B cell (primary cell): ENCODE results near the gene PPP1R14C. TPM values are rescaled to one million over a fixed set of nuclear protein-coding genes. Genes with fewer than 3 reads are reported as not detected.

Source experiments
- ATAC-seq: fragments of 200-7000 bp; cut with Tn5 transposase; one replicate; pipeline ENCODE4 v1.10.0; 2021; ENCODE audit warnings: low read depth, mild to moderate bottlenecking, moderate number of reproducible peaks, moderate library complexity
- CTCF ChIA-PET: fragments of 350-600 bp; sonication (Branson Sonifier 250); formaldehyde crosslinking; loops from one replicate; lab custom pipeline; 2021; ENCODE audit warnings: antibody characterized with exemption, inconsistent platforms; lab: Charles Lee
- POLR2A ChIA-PET: fragments of 350-600 bp; sonication (Branson Sonifier 250); formaldehyde crosslinking; loops from one replicate; lab custom pipeline; 2021; ENCODE audit warnings: antibody characterized with exemption; lab: Charles Lee
- DNase-seq: peaks from one replicate; pipeline ENCODE4 v3.0.0; 2013
- H2AFZ ChIP-seq: 2 replicates; pipeline ENCODE4 v1.6.1; 2012; ENCODE audit warnings: mild to moderate bottlenecking, low read depth, low read length; ENCODE audit not compliant: insufficient read depth, poor library complexity, severe bottlenecking
- H3K27ac ChIP-seq, 2 donors: 1 replicate in 1 of 2; 2 replicates in 1 of 2; pipeline ENCODE4 v1.5.1; 2012 to 2013; ENCODE audit warnings: low read length in 2 of 2, mild to moderate bottlenecking in 2 of 2, moderate library complexity in 1 of 2
- H3K27me3 ChIP-seq, 4 experiments: fragments of 200-600 bp in 1 of 4; sonication (generic) in 1 of 4; replicated peaks in 1 of 4; 1 replicate in 2 of 4; 2 replicates in 2 of 4; pipeline versions ENCODE4 v1.6.1 to v1.7.0; 2013 to 2016; ENCODE audit warnings: low read length in 3 of 4, mild to moderate bottlenecking in 2 of 4, mixed read lengths in 1 of 4, moderate library complexity in 1 of 4; ENCODE audit not compliant: insufficient read depth in 4 of 4, control insufficient read depth in 3 of 4; ENCODE audit errors: control extremely low read depth in 1 of 4
- H3K36me3 ChIP-seq, 2 experiments: replicated peaks in 1 of 2; 1 replicate in 1 of 2; 2 replicates in 1 of 2; pipeline versions ENCODE4 v1.6.1 to v1.7.1; 2013; ENCODE audit warnings: low read length in 1 of 2; ENCODE audit not compliant: insufficient read depth in 2 of 2, control insufficient read depth in 1 of 2; ENCODE audit errors: control extremely low read depth in 1 of 2, extremely low read depth in 1 of 2
- H3K4me1 ChIP-seq, 2 donors: fragments of 200-600 bp in 1 of 2; sonication (generic) in 1 of 2; 1 replicate in 1 of 2; 2 replicates in 1 of 2; pipeline versions ENCODE4 v1.5.1 to v1.6.1; 2013 to 2017; ENCODE audit warnings: low read length in 2 of 2; ENCODE audit not compliant: control insufficient read depth in 2 of 2, insufficient read depth in 2 of 2
- H3K4me2 ChIP-seq: replicated peaks from 2 replicates; pipeline ENCODE3; 2012; ENCODE audit warnings: mild to moderate bottlenecking, low read depth, low read length; ENCODE audit not compliant: poor library complexity, severe bottlenecking
- H3K4me3 ChIP-seq, 5 experiments: fragments of 200-600 bp in 1 of 5; sonication (generic) in 1 of 5; 1 replicate in 3 of 5; 2 replicates in 2 of 5; pipeline versions ENCODE4 v1.5.1 to v1.7.0; 2011 to 2016; ENCODE audit warnings: low read length in 4 of 5, mild to moderate bottlenecking in 4 of 5, low read depth in 2 of 5, control low read depth in 1 of 5, moderate library complexity in 1 of 5; ENCODE audit not compliant: insufficient read depth in 1 of 5; ENCODE audit errors: control extremely low read depth in 1 of 5, extremely low read depth in 1 of 5
- H3K79me2 ChIP-seq: fragments of 200-600 bp; sonication (generic); one replicate; pipeline ENCODE4 v1.6.0; 2016; ENCODE audit warnings: low read length; ENCODE audit not compliant: control insufficient read depth, insufficient read depth
- H3K9ac ChIP-seq: fragments of 200-600 bp; sonication (generic); 2 replicates; pipeline ENCODE4 v1.6.1; 2017; ENCODE audit warnings: mild to moderate bottlenecking, low read length, moderate library complexity
- H3K9me3 ChIP-seq, 3 donors: one replicate each; pipeline versions ENCODE4 v1.6.1 to v1.7.1; 2013; ENCODE audit warnings: low read length in 2 of 3; ENCODE audit not compliant: control insufficient read depth in 2 of 3, insufficient read depth in 1 of 3; ENCODE audit errors: control extremely low read depth in 1 of 3
- H4K20me1 ChIP-seq: 2 replicates; pipeline ENCODE4 v1.6.0; 2012; ENCODE audit warnings: mild to moderate bottlenecking, low read length; ENCODE audit not compliant: insufficient read depth, control insufficient read depth, poor library complexity, severe bottlenecking
- H3K27ac Mint-ChIP-seq: one replicate; pipeline ENCODE4 v1.8.0; 2021; ENCODE audit warnings: mixed read lengths
- H3K27me3 Mint-ChIP-seq: one replicate; pipeline ENCODE4 v1.8.0; 2021; ENCODE audit warnings: mixed read lengths
- H3K4me1 Mint-ChIP-seq: one replicate; pipeline ENCODE4 v1.8.0; 2021; ENCODE audit warnings: mixed read lengths
- H3K4me3 Mint-ChIP-seq: one replicate; pipeline ENCODE4 v1.8.0; 2021; ENCODE audit warnings: mixed read lengths
- H3K9me3 Mint-ChIP-seq: one replicate; pipeline ENCODE4 v1.8.0; 2022; ENCODE audit warnings: mixed read lengths; ENCODE audit not compliant: insufficient read depth
- CTCF ChIP-seq: fragments of 200-600 bp; IDR thresholded peaks from one replicate; pipeline ENCODE4 v1.8.0; 2022; ENCODE audit warnings: antibody characterized with exemption, mild to moderate bottlenecking
- EZH2 ChIP-seq: IDR thresholded peaks from 2 replicates; pipeline ENCODE4 v1.6.1; 2012; ENCODE audit warnings: borderline replicate concordance, low read depth, mild to moderate bottlenecking, moderate library complexity, low read length; ENCODE audit not compliant: insufficient read depth, poor library complexity, severe bottlenecking
- WGBS: methylation state at CpG from one replicate; pipeline ENCODE4 v1.1.5; 2013; ENCODE audit warnings: missing lambda C conversion rate; ENCODE audit not compliant: insufficient coverage; 5-methylcytosine and 5-hydroxymethylcytosine counted together
- intact Hi-C: fragments of 100-400 bp; cut with micrococcal nuclease; formaldehyde crosslinking; loops from one replicate; pipeline ENCODE4 v1.10.0; 2022
- polyA plus RNA-seq: library from polyadenylated mRNA; depleted of rRNA; stranded (reverse); fragments of >200 nt; gene quantifications from 2 replicates; pipeline ENCODE4 v1.2.3, GENCODE V29; 2012
- total RNA-seq, 2 donors: library from RNA; stranded (reverse); fragments of 120-200 nt in 1 of 2; gene quantifications; 1 replicate in 1 of 2; 2 replicates in 1 of 2; pipeline versions ENCODE4 v1.2.3 to v1.2.4, GENCODE V29; 2013 to 2022

PPP1R14C gene
- total and polyA plus RNA-seq, 2 donors (not counting 1 experiment from before 2014, with no cell fraction given), result not detected

GRCh38 chr6:150150458-150150820 lies 7.6 kb downstream of the PPP1R14C start:
- Histone ChIP-seq H3K36me3 (no peaks in the 10 kb centered on the region), H3K27me3 (peaks cover 0 to 49% (median 23%) of the 10 kb centered on the region in 4 experiments), H3K4me3 (no peak overlapping the region), H4K20me1 (no peaks in the 10 kb centered on the region), H3K4me2 (no peak overlapping the region), H3K27ac (no peak overlapping the region), H3K4me1 (peaks cover 7 to 10% of the 10 kb centered on the region in 2 donors), H3K79me2 (no peaks in the 10 kb centered on the region), H3K9ac (no peak overlapping the region), H2AFZ (no peak overlapping the region), H3K9me3 (no peaks in the 10 kb centered on the region)
- no peaks in the 10 kb centered on the region for H3K9me3 Mint-ChIP-seq
- no peak for DNase-seq
- intact Hi-C loops, result no loop called here
- no peak for ATAC-seq
- TF ChIP-seq EZH2 (no peak), CTCF (no peak)
- peaks cover 10% of the 10 kb centered on the region for H3K4me1 Mint-ChIP-seq
- 69% methylated on average over 1 of the region's 2 CpGs for WGBS
- POLR2A ChIA-PET, result no interaction called here
- peaks cover 62% of the 10 kb centered on the region for H3K27me3 Mint-ChIP-seq
- CTCF ChIA-PET, result no interaction called here
- no peak overlapping the region for H3K27ac Mint-ChIP-seq
- no peak overlapping the region for H3K4me3 Mint-ChIP-seq

- H3K4me3 ChIP-seq, result no peak overlapping the region
- Mint-ChIP-seq H3K27me3 (peaks cover 56% of the 10 kb centered on the region), H3K4me3 (no peak overlapping the region), H3K9me3 (no peaks in the 10 kb centered on the region), H3K27ac (no peak overlapping the region), H3K4me1 (peaks cover 4% of the 10 kb centered on the region)
- no peaks in the 10 kb centered on the region for H3K36me3 ChIP-seq
- H3K4me2 ChIP-seq, result no peak overlapping the region
- POLR2A ChIA-PET, result no interaction called here
- peaks cover 2 to 4% of the 10 kb centered on the region in 2 donors for H3K4me1 ChIP-seq
- CTCF ChIA-PET, result no interaction called here
- intact Hi-C loops, result no loop called here
- H3K9ac ChIP-seq, result no peak overlapping the region
- H3K79me2 ChIP-seq, result no peaks in the 10 kb centered on the region
- H3K9me3 ChIP-seq, result no peaks in the 10 kb centered on the region
- 78% methylated on average over 5 of the region's 12 CpGs for WGBS
- H3K27me3 ChIP-seq, result peaks cover 0 to 46% (median 20%) of the 10 kb centered on the region in 4 experiments
- no peak overlapping the region for H2AFZ ChIP-seq
- no peaks in the 10 kb centered on the region for H4K20me1 ChIP-seq
- ATAC-seq (no peak), DNase-seq (no peak)
- TF ChIP-seq CTCF (no peak), EZH2 (no peak)
- no peak overlapping the region for H3K27ac ChIP-seq
Observed at GRCh38 chr6:150150821-150151646, 8.2 kb downstream of the PPP1R14C start.
